ENCODE data around the gene TRPV4. TPM values are rescaled to one million over a fixed set of nuclear protein-coding genes. Genes with fewer than 3 reads are reported as not detected.

The TRPV4 gene
- total and polyA plus RNA-seq, 2 donors (not counting 3 experiments of a cell fraction or from before 2014, with no cell fraction given), result 8.8 to 22.3 TPM

- ChIA-PET CTCF (interaction anchor here (2.3 kb wide), 1 partner anchor 9 kb away, joined by 7 read pairs; no protein-coding TSS in a partner anchor), POLR2A (no interaction called here)
- H3K4me3 ChIP-seq (replicated peaks in 1 of 3; ENCODE audit: insufficient read depth in 1 of 3, low read depth in 1 of 3, low read length in 3 of 3), result no peak overlapping the region
- no peak overlapping the region for H2AFZ ChIP-seq (ENCODE audit: low read depth, low read length)
- intact Hi-C loops (cut with micrococcal nuclease), result no loop called here
- H3K9ac ChIP-seq (replicated peaks; ENCODE audit: extremely low read depth, insufficient read depth, low read length), result no peak overlapping the region
- TF ChIP-seq JUN (IDR thresholded peaks at IDR 0.05; ENCODE audit: borderline replicate concordance, insufficient read depth, insufficient read length, low read depth), result no peak
- no peak for TF ChIP-seq POLR2AphosphoS5 (IDR thresholded peaks at IDR 0.05; ENCODE audit: insufficient read depth, low read depth, low read length)
- no peak for TF ChIP-seq POLR2A (IDR thresholded peaks at IDR 0.05; ENCODE audit: low read depth, low read length)
- no peak for TF ChIP-seq FOS (IDR thresholded peaks at IDR 0.05; ENCODE audit: borderline replicate concordance, insufficient read depth, low read length)
- no peaks in the 10 kb centered on the region for H4K20me1 ChIP-seq (replicated peaks; ENCODE audit: control insufficient read depth, extremely low read depth, insufficient read depth, low read length)
- no peak for FAIRE-seq
- dilution Hi-C loops (cut with MboI; ENCODE audit: extremely low pct_ligation_motif_present, low sequenced_read_pairs), result no loop called here
- H3K79me2 ChIP-seq (ENCODE audit: control insufficient read depth, insufficient read depth, low read length), result no peaks in the 10 kb centered on the region
- no peaks in the 10 kb centered on the region for H3K4me1 ChIP-seq (ENCODE audit: control insufficient read depth, extremely low read depth, insufficient read depth, low read length)
- no peaks in the 10 kb centered on the region for H3K9me3 ChIP-seq (replicated peaks; ENCODE audit: control insufficient read depth, insufficient read depth, low read length)
- BruUV-seq (replicated peaks), result no TSS peak
- no peak overlapping the region for H3K4me2 ChIP-seq (ENCODE audit: insufficient read depth, low read length)
- H3K27me3 ChIP-seq (ENCODE audit: control insufficient read depth in 2 of 2, insufficient read depth in 2 of 2, low read length in 2 of 2), result no peaks in the 10 kb centered on the region
- DNase-seq (ENCODE audit: low read depth, low spot score), result no peak
- no peak overlapping the region for H3K27ac ChIP-seq (ENCODE audit: insufficient read depth, low read depth, low read length)
- peaks cover 0 to 7% of the 10 kb centered on the region in 2 experiments for H3K36me3 ChIP-seq (ENCODE audit: control insufficient read depth in 2 of 2, extremely low read depth in 1 of 2, insufficient read depth in 2 of 2, low read length in 2 of 2)
- H3K9me1 ChIP-seq (replicated peaks; ENCODE audit: control insufficient read depth, extremely low read depth, insufficient read depth, low read length), result no peaks in the 10 kb centered on the region
These were observed 18.5 kb downstream of the TRPV4 start for GRCh38 chr12:109814600-109815150.

- no peaks in the 10 kb centered on the region for H3K79me2 ChIP-seq (ENCODE audit: control insufficient read depth, insufficient read depth, low read length)
- ChIA-PET CTCF (interaction anchor here (2.3 kb wide), 1 partner anchor 8 kb away, joined by 7 read pairs; no protein-coding TSS in a partner anchor), POLR2A (no interaction called here)
- intact Hi-C loops (cut with micrococcal nuclease) (no loop called here), dilution Hi-C loops (cut with MboI; ENCODE audit: extremely low pct_ligation_motif_present, low sequenced_read_pairs) (no loop called here)
- H3K27me3 ChIP-seq (ENCODE audit: control insufficient read depth in 2 of 2, insufficient read depth in 2 of 2, low read length in 2 of 2), result no peaks in the 10 kb centered on the region
- BruUV-seq (replicated peaks), result no TSS peak
- no peak overlapping the region for H3K27ac ChIP-seq (ENCODE audit: insufficient read depth, low read depth, low read length)
- H3K4me1 ChIP-seq (ENCODE audit: control insufficient read depth, extremely low read depth, insufficient read depth, low read length), result no peaks in the 10 kb centered on the region
- no peaks in the 10 kb centered on the region for H3K9me1 ChIP-seq (replicated peaks; ENCODE audit: control insufficient read depth, extremely low read depth, insufficient read depth, low read length)
- no peak overlapping the region for H3K4me2 ChIP-seq (ENCODE audit: insufficient read depth, low read length)
- TF ChIP-seq JUN (IDR thresholded peaks at IDR 0.05; ENCODE audit: borderline replicate concordance, insufficient read depth, insufficient read length, low read depth), result no peak
- TF ChIP-seq FOS (IDR thresholded peaks at IDR 0.05; ENCODE audit: borderline replicate concordance, insufficient read depth, low read length), result no peak
- no peak for TF ChIP-seq POLR2A (IDR thresholded peaks at IDR 0.05; ENCODE audit: low read depth, low read length)
- no peak for TF ChIP-seq MAX (IDR thresholded peaks at IDR 0.05; ENCODE audit: insufficient read depth, insufficient read length)
- TF ChIP-seq CTCF (IDR thresholded peaks at IDR 0.05; ENCODE audit: extremely low read depth in 1 of 2, insufficient read depth in 1 of 2, low read depth in 1 of 2, low read length in 2 of 2), result no peak
- TF ChIP-seq MYC (IDR thresholded peaks at IDR 0.05; ENCODE audit: low read depth, low read length), result no peak
- TF ChIP-seq EZH2 (IDR thresholded peaks at IDR 0.05; ENCODE audit: borderline replicate concordance, low read depth, low read length, severe bottlenecking), result no peak
- peaks cover 0 to 7% of the 10 kb centered on the region in 2 experiments for H3K36me3 ChIP-seq (ENCODE audit: control insufficient read depth in 2 of 2, extremely low read depth in 1 of 2, insufficient read depth in 2 of 2, low read length in 2 of 2)
- no peak overlapping the region for H2AFZ ChIP-seq (ENCODE audit: low read depth, low read length)
- no peak for FAIRE-seq
- no peaks in the 10 kb centered on the region for H4K20me1 ChIP-seq (replicated peaks; ENCODE audit: control insufficient read depth, extremely low read depth, insufficient read depth, low read length)
- H3K9me3 ChIP-seq (replicated peaks; ENCODE audit: control insufficient read depth, insufficient read depth, low read length), result no peaks in the 10 kb centered on the region
- H3K4me3 ChIP-seq (replicated peaks in 1 of 3; ENCODE audit: insufficient read depth in 1 of 3, low read depth in 1 of 3, low read length in 3 of 3), result no peak overlapping the region
- DNase-seq (ENCODE audit: low read depth, low spot score), result no peak
- no peak overlapping the region for H3K9ac ChIP-seq (replicated peaks; ENCODE audit: extremely low read depth, insufficient read depth, low read length)
These were observed 19.3 kb downstream of the TRPV4 start for GRCh38 chr12:109813810-109814416.

Measured in endothelial cell of umbilical vein (primary cell).